ENCODE measurements around the gene CDC25A.

The CDC25A gene

GRCh38 chr3:48196611-48197010 is 8.4 kb upstream of the CDC25A start:
- no peak for DNase-seq (ENCODE audit: low read depth in 1 of 2, low spot score in 1 of 2)

- DNase-seq (ENCODE audit: low read depth in 1 of 2, low spot score in 1 of 2), result no peak
These were observed 6.3 kb upstream of the CDC25A start for GRCh38 chr3:48194446-48195071.

- no peak for DNase-seq (ENCODE audit: low read depth in 1 of 2, low spot score in 1 of 2)
These were observed 2.7 kb upstream of the CDC25A start for GRCh38 chr3:48190911-48191310.

DNA sequence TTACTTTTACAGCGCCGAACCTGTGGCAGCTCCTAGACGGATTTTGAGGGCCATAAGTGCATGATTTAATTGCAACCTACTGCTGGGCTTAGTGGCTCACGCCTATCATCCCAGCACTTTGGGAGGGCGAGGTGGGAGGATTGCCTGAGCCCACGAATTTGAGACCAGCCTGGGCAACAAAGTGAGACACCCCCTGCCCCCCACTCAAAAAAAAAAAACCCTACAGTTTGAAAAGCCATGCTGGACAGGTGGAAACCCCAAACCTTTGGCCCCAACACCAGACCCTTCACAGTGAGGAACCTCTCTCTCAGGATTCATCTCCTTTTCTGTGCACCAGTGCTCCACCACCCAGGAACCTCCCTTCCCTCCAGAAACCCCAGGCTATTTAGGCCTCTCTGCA is 1.1 kb upstream of the CDC25A start:
- DNase-seq (ENCODE audit: low read depth in 1 of 2, low spot score in 1 of 2), result no peak

GRCh38 chr3:48187579-48188265 is 495 bp downstream of the CDC25A start:
- DNase-seq (ENCODE audit: low read depth in 1 of 2, low spot score in 1 of 2), result peak; percentile 10 to 16

- DNase-seq (ENCODE audit: low read depth in 1 of 2, low spot score in 1 of 2), result no peak
These were observed 977 bp downstream of the CDC25A start for GRCh38 chr3:48187301-48187578.

DNA sequence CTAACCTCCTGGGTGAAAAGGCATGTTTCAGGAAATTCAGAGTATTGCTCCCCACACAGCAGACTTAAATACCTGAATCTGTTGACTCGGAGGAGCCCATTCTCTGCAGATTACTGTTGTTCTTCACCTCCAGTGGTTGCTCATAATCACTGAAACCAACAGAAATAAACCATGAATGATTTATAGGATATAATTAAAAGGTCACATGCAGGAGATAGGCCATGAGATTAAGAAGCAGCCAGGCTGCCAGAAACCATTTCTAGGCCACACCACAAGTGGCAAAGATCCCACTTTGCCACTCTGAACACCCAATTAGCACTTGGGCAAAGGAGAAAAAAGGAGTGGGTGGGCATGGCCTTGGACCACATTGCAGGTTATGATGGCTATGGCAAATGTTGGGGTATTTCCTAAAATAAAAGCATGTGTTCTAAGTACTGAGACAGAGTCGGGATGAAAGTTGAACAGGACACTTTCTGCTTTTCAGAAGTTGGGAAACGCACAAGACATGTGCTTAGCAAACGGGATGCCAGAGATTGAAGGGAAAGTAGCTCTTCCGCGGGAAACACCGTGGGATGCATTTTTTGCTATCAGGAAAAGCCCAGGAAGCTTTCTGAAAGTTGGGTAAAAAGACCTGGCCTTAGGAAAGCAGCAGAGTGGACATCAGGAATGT is 1.5 kb downstream of the CDC25A start:
- no peak for DNase-seq (ENCODE audit: low read depth in 1 of 2, low spot score in 1 of 2)

DNA sequence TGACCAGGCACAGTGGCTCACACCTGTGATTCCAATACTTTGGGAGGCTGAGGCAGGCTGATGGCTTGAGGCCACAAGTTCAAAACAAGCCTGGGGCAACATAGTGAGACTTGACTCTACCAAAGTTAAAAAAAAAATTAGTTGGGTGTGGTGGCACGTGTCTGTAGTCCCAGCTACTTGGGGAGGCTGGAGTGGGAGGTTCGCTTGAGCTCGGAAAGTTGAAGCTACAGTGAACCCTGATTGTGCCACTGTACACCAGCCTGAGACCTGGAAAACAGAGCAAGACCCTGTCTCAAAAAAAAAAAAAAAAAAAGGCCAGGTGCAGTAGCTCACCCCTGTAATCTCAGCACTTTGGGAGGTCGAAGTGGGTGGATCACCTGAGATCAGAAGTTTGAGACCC is 3.1 kb downstream of the CDC25A start:
- no peak for DNase-seq (ENCODE audit: low read depth in 1 of 2, low spot score in 1 of 2)

DNA sequence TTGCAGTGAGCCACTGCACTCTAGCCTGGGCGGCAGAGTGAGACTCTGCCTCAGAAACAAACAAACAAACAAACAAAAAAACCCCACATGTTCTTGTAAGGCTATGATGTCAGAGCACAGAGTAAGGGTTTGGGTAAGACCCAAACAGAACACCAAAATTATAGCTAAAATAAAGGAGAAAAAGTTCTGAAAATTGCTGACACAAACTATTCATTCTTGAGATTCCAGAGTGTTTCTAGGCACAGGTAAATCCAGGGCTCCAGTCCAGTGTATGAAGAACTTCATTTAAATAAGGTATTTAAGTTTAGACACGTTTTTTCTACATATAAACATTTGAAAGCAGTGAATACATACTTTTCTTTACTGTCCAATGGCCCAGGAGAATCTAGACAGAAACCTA is 3.9 kb downstream of the CDC25A start:
- no peak for DNase-seq (ENCODE audit: low read depth in 1 of 2, low spot score in 1 of 2)

- DNase-seq (ENCODE audit: low read depth in 1 of 2, low spot score in 1 of 2), result no peak
These were observed 7.5 kb downstream of the CDC25A start for GRCh38 chr3:48180531-48181253.

DNA sequence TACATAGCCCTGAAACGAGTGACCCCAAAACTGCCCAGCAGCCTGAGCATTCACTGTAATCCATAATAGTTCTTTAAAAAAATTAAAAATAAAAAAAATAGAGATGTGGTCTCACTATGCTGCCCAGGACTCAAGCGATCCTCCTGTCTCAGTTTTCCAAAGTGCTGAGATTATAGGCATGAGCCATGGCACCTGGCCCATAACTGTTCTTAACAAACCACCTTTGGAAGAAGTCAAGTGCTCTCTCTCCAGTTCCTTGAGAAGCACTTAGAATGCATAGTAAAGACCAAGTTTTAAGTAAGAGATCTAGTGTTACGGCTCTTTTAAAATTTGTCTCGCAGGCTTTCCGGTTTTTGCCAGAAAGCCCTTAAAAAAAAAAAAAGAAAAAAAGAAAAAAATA is 8.2 kb downstream of the CDC25A start:
- DNase-seq (ENCODE audit: low read depth in 1 of 2, low spot score in 1 of 2), result no peak

GRCh38 chr3:48178072-48178471 is 10.1 kb downstream of the CDC25A start:
- no peak for DNase-seq (ENCODE audit: low read depth in 1 of 2, low spot score in 1 of 2)

DNA sequence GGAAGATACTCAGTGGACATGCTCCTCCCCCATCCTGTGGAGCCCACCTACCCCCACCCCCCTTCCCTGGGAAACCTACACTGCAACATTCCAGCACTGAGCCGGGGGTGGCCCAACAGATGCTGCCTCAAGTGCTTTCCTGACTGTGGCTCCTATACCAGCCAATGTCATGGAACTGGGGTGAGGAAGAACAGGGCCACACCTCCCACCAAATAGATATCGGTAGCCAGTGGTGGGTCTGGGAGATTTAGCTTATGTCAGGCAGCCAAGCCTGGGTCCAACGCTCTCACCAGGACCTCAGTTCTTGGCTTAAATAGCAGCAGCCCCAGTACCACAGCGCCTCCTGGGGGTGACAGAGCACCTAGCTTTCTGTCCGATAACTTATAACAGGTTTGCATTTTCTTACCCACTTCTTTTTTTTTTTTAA is 30.3 kb downstream of the CDC25A start:
- peak; percentile 24 to 25 for DNase-seq (ENCODE audit: low read depth in 1 of 2, low spot score in 1 of 2)

DNA sequence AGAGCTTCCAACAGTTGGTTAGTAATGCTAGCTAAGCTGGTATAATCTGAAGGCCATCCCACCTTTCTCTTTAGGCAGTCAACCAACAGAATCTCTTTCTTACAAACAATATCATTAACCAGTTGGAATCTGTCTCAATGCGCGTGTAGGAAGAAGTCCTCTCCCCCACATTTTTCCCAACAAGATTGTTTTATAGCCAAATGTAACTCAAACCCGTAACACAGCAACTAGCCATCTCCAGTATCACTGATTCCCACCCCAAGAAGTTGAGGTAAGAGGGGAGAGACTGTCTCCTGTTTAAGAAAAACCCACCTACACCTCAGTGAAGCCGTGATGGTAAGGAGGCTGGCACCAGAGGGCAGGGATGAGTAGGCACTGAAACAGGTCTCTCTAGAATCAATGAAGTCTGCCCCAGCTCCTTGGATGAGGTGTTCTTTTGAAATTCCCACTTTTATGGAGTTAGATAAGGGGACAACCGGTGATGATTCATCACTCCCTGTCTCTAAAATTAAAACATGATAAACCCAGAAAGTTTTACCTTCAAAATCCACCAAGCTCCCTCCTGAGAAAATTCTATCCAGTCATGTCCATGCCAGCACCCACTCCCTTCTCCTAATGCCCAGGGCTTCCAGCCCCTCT is 30.9 kb downstream of the CDC25A start:
- no peak for DNase-seq (ENCODE audit: low read depth in 1 of 2, low spot score in 1 of 2)

DNA sequence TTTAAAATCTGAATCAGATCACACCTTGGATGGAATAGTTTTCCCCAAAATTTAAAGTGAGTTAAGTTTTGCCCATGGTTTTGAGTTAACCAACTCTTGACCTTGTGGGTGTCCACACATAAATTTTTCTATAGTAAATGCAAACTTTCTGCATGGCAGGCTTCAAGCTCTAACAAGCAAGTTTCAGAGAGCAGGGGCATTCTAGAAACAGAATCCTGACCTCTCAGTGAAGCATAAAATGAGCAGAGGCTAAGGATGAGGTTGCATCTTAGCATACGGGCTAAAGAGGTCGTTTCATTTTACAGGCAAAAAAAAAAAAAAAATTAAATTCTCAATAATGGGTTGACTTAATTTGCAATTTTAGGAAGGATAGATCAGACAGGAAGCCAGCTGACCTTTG is 32.1 kb downstream of the CDC25A start:
- DNase-seq (ENCODE audit: low read depth in 1 of 2, low spot score in 1 of 2), result no peak

GRCh38 chr3:48155122-48155521 is 33.1 kb downstream of the CDC25A start:
- no peak for DNase-seq (ENCODE audit: low read depth in 1 of 2, low spot score in 1 of 2)

DNA sequence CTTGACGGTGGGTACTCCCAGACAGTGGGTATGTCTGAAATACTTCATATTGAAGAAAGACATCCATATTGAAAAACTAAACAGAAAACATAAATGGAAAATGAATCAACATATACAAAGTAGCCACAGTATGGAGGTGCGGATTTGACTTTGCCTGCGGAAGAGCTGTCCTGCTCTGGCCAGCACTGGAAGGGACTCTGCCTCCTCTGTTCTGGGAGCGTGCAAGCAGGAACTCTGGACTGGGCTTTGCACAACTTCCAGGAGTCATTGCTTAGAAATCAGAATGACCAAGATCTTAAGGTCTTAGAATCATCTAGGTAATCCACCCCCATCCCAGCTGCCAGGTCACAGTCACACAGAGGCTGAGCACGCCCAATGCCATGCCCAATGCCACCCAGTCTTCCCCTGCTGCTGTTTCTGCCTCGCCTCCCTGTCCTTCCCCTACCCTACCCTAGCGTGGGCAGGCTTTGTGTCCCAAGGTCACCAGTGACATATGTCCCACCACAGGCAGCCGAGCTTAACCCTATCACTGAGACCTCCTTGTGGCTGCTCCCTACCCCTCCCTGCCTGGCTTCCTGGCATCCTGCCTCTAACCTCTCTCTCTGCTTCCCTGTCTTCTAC is 36.3 kb downstream of the CDC25A start:
- no peak for DNase-seq (ENCODE audit: low read depth in 1 of 2, low spot score in 1 of 2)

- peak; percentile 16 to 38 for DNase-seq (ENCODE audit: low read depth in 1 of 2, low spot score in 1 of 2)
These were observed 37.0 kb downstream of the CDC25A start for GRCh38 chr3:48151058-48151806.

DNA sequence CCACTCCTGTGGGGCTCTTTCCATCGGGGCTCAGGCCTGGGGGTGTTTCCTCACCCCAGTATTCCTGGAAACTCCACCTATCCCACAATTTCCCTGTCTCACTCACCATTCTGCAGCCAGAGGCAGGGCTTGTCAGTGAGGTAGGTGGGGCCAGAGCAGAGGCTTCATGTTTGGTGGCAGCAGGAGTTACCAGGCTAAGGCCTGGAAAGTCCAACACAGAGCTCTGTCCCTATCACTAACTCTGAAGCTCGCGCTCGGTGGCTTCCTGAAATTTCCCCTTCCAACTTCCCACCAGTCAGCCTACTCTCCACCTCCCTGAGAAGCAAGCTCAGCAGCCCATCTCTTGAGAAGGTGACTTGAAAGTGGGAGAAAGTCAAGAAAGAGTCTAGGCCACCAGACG is 44.2 kb downstream of the CDC25A start:
- DNase-seq (ENCODE audit: low read depth in 1 of 2, low spot score in 1 of 2), result no peak

- DNase-seq (ENCODE audit: low read depth in 1 of 2, low spot score in 1 of 2), result no peak
These were observed 44.6 kb downstream of the CDC25A start for GRCh38 chr3:48143567-48143966.
